Panc1 (cell line): ENCODE data around the gene ELF5. TPM values are rescaled to one million over a fixed set of nuclear protein-coding genes. Genes with fewer than 3 reads are reported as not detected.

Experiments
- ATAC-seq: fragments of 200-7000 bp; cut with Tn5 transposase; 2 replicates; pipeline ENCODE4 v1.9.1; 2020; ENCODE audit warnings: mild to moderate bottlenecking, moderate library complexity
- BruUV-seq: library from RNA; stranded (reverse); fragments of 400-500 nt; replicated peaks from 2 replicates; lab custom pipeline; 2021; lab: Mats Ljungman, UMichigan
- CTCF ChIA-PET: fragments of 300-600 bp; sonication (Branson Sonifier 250); formaldehyde crosslinking; loops from one replicate; lab custom pipeline; 2022; ENCODE audit warnings: antibody characterized with exemption; lab: Charles Lee
- POLR2A ChIA-PET: fragments of 300-600 bp; sonication (Branson Sonifier 250); formaldehyde crosslinking; loops from one replicate; lab custom pipeline; 2022; ENCODE audit warnings: antibody characterized with exemption; lab: Charles Lee
- DNase-seq: peaks from one replicate; pipeline ENCODE4 v3.0.0-alpha.2; 2010; ENCODE audit warnings: low read depth, low spot score
- H3K27ac ChIP-seq: 2 replicates; pipeline ENCODE4 v1.5.1; 2011; ENCODE audit warnings: mild to moderate bottlenecking, low read length, inconsistent platforms
- H3K27me3 ChIP-seq: fragments of 200-500 bp; sonication (Bioruptor generic); 2 replicates; pipeline ENCODE4 v1.6.0; 2014; ENCODE audit warnings: low read length, inconsistent platforms; ENCODE audit not compliant: control insufficient read depth, insufficient read depth
- H3K36me3 ChIP-seq: fragments of 200-500 bp; sonication (Bioruptor generic); 2 replicates; pipeline ENCODE4 v1.5.1; 2014; ENCODE audit warnings: inconsistent platforms, mild to moderate bottlenecking, low read length, moderate library complexity; ENCODE audit not compliant: control insufficient read depth, insufficient read depth
- H3K4me1 ChIP-seq: 2 replicates; pipeline ENCODE4 v1.5.1; 2011; ENCODE audit warnings: inconsistent platforms, mild to moderate bottlenecking, low read length, moderate library complexity; ENCODE audit not compliant: control insufficient read depth, insufficient read depth
- H3K4me3 ChIP-seq, 2 experiments: 2 replicates each; pipeline ENCODE4 v1.5.1; 2011 to 2012; ENCODE audit warnings: low read depth in 2 of 2, low read length in 2 of 2, mild to moderate bottlenecking in 2 of 2, inconsistent platforms in 1 of 2, moderate library complexity in 1 of 2
- H3K9me3 ChIP-seq: fragments of 200-500 bp; sonication (Bioruptor generic); 2 replicates; pipeline ENCODE4 v1.5.1; 2014; ENCODE audit warnings: low read depth, mild to moderate bottlenecking, inconsistent platforms, low read length, moderate library complexity; ENCODE audit not compliant: control insufficient read depth, insufficient read depth
- POLR2AphosphoS5 ChIP-seq: IDR thresholded peaks from 2 replicates; pipeline ENCODE4 v1.6.1; 2012; ENCODE audit warnings: mild to moderate bottlenecking, low read depth, low read length, moderate library complexity
- SIN3A ChIP-seq: IDR thresholded peaks from 2 replicates; pipeline ENCODE4 v1.6.1; 2012; ENCODE audit warnings: low read depth, mild to moderate bottlenecking, low read length, moderate library complexity, borderline replicate concordance; ENCODE audit not compliant: insufficient read depth
- TCF7L2 ChIP-seq: IDR thresholded peaks from 2 replicates; pipeline ENCODE4 v1.6.1; 2011; ENCODE audit warnings: mild to moderate bottlenecking, low read depth, low read length, inconsistent platforms
- in situ Hi-C: cut with HindIII; loops from 2 replicates; pipeline ENCODE4 v1.10.0; 2016; ENCODE audit warnings: low sequenced_read_pairs, low pct_unique_long_range_greater_than_20kb
- intact Hi-C: fragments of 100-400 bp; cut with micrococcal nuclease; formaldehyde crosslinking; loops from one replicate; pipeline ENCODE4 v1.10.0; 2022; ENCODE audit not compliant: unreplicated experiment
- total RNA-seq: library from RNA; stranded (reverse); gene quantifications from one replicate; pipeline ENCODE4 v1.2.1, GENCODE V29; 2021; ENCODE audit not compliant: unreplicated experiment
- TF ChIP-seq, protein P1 (sequence below): fragments of 450-650 bp; IDR thresholded peaks from 2 replicates; pipeline ENCODE4 v1.5.1; 2017; ENCODE audit warnings: mild to moderate bottlenecking
- TF ChIP-seq, protein P2 (sequence below), 2 experiments: IDR thresholded peaks; 2 replicates each; pipeline ENCODE4 v1.6.1; 2011 to 2012; ENCODE audit warnings: low read depth in 2 of 2, control low read depth in 1 of 2, low read length in 1 of 2, mild to moderate bottlenecking in 1 of 2, moderate library complexity in 1 of 2; ENCODE audit not compliant: insufficient read depth in 1 of 2

ELF5 gene
- total RNA-seq, 1 experiment from 2014 or later = not detected

DNA sequence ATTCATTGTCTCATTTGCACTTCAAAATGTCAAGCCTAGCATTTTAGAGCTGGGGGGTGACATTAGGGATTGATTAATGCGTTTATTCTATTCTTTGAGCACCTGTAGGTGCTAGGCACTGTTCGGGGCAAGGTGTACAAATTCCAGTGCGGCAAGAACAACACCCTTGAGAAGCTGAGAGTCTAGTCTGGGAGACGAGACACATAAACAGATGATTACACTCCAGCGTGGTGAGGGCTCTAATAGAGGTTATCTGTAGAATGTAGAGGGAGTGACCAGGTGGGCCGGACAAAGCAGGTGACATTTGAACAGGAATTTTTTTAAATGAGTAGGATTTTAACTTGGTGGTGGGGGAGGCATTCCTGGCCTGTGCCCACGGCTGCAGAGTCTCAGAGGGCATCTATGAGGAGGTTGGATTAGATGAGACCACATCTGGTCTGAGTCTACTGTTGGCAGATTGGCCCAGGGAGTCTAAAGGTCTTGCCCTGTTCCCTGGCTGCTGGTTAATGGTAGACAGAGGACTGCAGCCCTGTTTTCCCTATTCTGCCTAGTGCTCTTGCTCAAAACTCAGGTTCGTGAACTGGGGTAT, 73.9 kb downstream of the ELF5 start:
- ATAC-seq (no peak), DNase-seq (no peak)
- peaks cover 9% of the 10 kb centered on the region for H3K4me1 ChIP-seq
- TF ChIP-seq, protein P1, sequence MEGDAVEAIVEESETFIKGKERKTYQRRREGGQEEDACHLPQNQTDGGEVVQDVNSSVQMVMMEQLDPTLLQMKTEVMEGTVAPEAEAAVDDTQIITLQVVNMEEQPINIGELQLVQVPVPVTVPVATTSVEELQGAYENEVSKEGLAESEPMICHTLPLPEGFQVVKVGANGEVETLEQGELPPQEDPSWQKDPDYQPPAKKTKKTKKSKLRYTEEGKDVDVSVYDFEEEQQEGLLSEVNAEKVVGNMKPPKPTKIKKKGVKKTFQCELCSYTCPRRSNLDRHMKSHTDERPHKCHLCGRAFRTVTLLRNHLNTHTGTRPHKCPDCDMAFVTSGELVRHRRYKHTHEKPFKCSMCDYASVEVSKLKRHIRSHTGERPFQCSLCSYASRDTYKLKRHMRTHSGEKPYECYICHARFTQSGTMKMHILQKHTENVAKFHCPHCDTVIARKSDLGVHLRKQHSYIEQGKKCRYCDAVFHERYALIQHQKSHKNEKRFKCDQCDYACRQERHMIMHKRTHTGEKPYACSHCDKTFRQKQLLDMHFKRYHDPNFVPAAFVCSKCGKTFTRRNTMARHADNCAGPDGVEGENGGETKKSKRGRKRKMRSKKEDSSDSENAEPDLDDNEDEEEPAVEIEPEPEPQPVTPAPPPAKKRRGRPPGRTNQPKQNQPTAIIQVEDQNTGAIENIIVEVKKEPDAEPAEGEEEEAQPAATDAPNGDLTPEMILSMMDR = no peak
- TF ChIP-seq POLR2AphosphoS5 (no peak), SIN3A (no peak), TCF7L2 (no peak)
- TF ChIP-seq, protein P2, sequence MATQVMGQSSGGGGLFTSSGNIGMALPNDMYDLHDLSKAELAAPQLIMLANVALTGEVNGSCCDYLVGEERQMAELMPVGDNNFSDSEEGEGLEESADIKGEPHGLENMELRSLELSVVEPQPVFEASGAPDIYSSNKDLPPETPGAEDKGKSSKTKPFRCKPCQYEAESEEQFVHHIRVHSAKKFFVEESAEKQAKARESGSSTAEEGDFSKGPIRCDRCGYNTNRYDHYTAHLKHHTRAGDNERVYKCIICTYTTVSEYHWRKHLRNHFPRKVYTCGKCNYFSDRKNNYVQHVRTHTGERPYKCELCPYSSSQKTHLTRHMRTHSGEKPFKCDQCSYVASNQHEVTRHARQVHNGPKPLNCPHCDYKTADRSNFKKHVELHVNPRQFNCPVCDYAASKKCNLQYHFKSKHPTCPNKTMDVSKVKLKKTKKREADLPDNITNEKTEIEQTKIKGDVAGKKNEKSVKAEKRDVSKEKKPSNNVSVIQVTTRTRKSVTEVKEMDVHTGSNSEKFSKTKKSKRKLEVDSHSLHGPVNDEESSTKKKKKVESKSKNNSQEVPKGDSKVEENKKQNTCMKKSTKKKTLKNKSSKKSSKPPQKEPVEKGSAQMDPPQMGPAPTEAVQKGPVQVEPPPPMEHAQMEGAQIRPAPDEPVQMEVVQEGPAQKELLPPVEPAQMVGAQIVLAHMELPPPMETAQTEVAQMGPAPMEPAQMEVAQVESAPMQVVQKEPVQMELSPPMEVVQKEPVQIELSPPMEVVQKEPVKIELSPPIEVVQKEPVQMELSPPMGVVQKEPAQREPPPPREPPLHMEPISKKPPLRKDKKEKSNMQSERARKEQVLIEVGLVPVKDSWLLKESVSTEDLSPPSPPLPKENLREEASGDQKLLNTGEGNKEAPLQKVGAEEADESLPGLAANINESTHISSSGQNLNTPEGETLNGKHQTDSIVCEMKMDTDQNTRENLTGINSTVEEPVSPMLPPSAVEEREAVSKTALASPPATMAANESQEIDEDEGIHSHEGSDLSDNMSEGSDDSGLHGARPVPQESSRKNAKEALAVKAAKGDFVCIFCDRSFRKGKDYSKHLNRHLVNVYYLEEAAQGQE (IDR thresholded peaks at IDR 0.05; ENCODE audit: insufficient read depth in 1 of 2, low read depth in 2 of 2, low read length in 1 of 2) = no peak
- TSS peak; percentile 75 for BruUV-seq
- intact Hi-C loops = no loop called here
- H3K27me3 ChIP-seq = no peaks in the 10 kb centered on the region
- ChIA-PET CTCF (interaction anchor here (0.6 kb wide), 1 partner anchor 12 kb away, joined by 8 read pairs; no protein-coding TSS in a partner anchor), POLR2A (no interaction called here)
- in situ Hi-C loops = no loop called here
- no peaks in the 10 kb centered on the region; the same call in 1 of the 2 replicates for H3K36me3 ChIP-seq
- H3K9me3 ChIP-seq = no peaks in the 10 kb centered on the region; the same call in 1 of the 2 replicates
- peak overlapping the region; percentile 92 to 96 for H3K4me3 ChIP-seq
- peak overlapping the region; percentile 95 for H3K27ac ChIP-seq

DNA sequence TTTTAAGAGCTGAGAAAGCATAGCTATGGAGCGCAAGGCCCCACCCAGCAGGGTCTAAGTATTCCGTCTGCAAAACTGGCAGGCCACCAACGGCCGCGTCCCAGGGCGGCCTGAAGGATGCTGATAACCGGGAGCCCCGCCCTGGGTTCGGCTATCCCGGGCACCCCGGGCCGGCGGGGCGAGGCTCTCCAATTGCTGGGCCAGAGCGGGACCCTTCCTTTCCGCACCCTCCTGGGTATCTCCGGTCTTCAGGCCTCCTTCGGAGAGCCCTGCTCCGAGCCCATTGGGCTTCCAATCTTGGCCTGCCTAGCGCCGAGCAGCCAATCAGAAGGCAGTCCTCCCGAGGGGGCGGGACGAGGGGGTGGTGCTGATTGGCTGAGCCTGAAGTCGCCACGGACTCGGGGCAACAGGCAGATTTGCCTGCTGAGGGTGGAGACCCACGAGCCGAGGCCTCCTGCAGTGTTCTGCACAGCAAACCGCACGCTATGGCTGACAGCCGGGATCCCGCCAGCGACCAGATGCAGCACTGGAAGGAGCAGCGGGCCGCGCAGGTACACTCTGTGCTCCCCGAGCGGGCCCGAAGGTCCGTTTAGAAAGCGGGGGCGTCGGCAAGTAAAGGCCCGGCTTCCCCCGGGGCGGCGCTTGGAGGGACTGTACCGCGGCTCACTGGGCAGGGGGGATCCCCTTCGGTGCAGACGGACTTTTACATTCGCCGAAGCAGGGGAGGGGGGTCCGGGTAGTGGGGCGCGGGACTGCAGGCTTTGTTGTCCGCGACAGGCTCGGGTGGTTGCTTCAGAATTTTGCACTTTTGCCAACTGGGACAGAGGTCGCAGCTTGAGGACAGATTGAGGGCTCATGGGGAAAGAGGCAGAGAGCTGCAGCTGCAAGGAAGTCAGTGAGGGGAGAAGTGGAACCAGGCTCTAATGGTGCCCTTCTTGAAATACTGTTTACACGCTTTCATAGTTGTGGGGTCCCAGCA, 74.8 kb downstream of the ELF5 start, which contains the start of gene CAT:
TSS of gene CAT (plus strand) at position 406 of the 979 bp plus-strand sequence. CDS start at position 486, 80 bp downstream.
- Histone ChIP-seq H3K4me1 (peaks cover 7% of the 10 kb centered on the region), H3K4me3 (peak within 1 kb of the TSS; percentile 92 to 96), H3K36me3 (no peaks in the 10 kb centered on the region; the same call in 1 of the 2 replicates), H3K27ac (peak within 1 kb of the TSS; percentile 95), H3K27me3 (no peaks in the 10 kb centered on the region), H3K9me3 (no peaks in the 10 kb centered on the region; the same call in 1 of the 2 replicates)
- POLR2A ChIA-PET = interaction anchor here (0.6 kb wide), 2 partner anchors 12 to 425 kb away, joined by 4 to 5 read pairs; no protein-coding TSS in a partner anchor
- CTCF ChIA-PET = no interaction called here
- intact Hi-C loops = no loop called here
- DNase-seq = peak; percentile 85
- in situ Hi-C loops = no loop called here
- ATAC-seq = peak; percentile 100
- no TSS peak for BruUV-seq
- TF ChIP-seq, protein P2 (IDR thresholded peaks at IDR 0.05; ENCODE audit: insufficient read depth in 1 of 2, low read depth in 2 of 2, low read length in 1 of 2) = no peak
- TF ChIP-seq, protein P1 = no peak
- TF ChIP-seq TCF7L2 (no peak), POLR2AphosphoS5 (peak; percentile 55; the same call in 1 of the 2 replicates)
